ENCODE data around the gene SDR9C7.

DNA sequence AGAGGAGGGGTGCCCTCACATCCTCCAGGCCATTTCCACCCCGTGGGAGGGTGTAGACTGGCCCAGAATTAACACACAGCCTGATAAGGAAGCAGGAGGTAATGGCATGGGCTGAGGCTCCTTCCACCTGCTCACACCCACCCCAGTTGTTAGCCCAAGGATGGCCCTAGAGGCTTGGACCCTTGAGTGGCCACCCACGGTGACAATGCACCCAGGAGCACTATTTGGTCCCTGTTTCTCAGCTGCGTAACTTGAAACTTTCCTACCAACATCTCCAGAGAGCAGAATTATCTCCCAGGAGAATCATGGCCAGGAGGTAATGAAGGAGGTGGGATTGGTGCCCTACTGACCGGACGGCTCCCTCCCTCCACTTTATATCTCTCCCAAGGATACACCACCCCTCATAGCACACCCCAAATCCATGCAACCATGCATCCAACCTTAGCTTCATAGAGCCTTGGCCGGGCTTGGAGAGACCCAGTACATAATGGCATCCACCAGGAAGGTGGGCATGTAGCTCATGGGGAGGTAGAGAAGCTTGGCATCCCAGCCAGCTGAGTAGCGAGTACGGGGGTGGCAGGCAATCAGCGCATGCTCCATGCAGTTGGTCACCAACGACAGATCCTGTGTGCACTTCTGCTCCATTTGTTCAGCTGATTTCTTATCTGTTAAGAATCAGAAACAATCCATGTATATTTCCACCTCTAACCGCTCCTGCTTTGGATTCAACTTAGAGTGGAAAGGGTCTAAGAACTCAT, 17.6 kb upstream of the SDR9C7 start:
- TF ChIP-seq, protein P1, sequence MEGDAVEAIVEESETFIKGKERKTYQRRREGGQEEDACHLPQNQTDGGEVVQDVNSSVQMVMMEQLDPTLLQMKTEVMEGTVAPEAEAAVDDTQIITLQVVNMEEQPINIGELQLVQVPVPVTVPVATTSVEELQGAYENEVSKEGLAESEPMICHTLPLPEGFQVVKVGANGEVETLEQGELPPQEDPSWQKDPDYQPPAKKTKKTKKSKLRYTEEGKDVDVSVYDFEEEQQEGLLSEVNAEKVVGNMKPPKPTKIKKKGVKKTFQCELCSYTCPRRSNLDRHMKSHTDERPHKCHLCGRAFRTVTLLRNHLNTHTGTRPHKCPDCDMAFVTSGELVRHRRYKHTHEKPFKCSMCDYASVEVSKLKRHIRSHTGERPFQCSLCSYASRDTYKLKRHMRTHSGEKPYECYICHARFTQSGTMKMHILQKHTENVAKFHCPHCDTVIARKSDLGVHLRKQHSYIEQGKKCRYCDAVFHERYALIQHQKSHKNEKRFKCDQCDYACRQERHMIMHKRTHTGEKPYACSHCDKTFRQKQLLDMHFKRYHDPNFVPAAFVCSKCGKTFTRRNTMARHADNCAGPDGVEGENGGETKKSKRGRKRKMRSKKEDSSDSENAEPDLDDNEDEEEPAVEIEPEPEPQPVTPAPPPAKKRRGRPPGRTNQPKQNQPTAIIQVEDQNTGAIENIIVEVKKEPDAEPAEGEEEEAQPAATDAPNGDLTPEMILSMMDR (IDR thresholded peaks at IDR 0.05 in 2 of 3, conservative IDR thresholded peaks at IDR 0.05 in 1 of 3; ENCODE audit: borderline replicate concordance in 1 of 3, insufficient read depth in 1 of 3, low read depth in 2 of 3, low read length in 2 of 3), result no peak
- no peak for TF ChIP-seq ZFX (IDR thresholded peaks at IDR 0.05)
- TF ChIP-seq EZH2 (IDR thresholded peaks at IDR 0.05), result no peak
- TF ChIP-seq POLR2A (IDR thresholded peaks at IDR 0.05; ENCODE audit: borderline replicate concordance, extremely low read depth, insufficient read depth, insufficient read length), result no peak
- TF ChIP-seq, protein P2, sequence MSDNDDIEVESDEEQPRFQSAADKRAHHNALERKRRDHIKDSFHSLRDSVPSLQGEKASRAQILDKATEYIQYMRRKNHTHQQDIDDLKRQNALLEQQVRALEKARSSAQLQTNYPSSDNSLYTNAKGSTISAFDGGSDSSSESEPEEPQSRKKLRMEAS (IDR thresholded peaks at IDR 0.05), result no peak
